HuH-7.5 (cell line): ENCODE measurements around the gene TTC6.

Experiments used
- DNase-seq: peaks from one replicate; pipeline ENCODE4 v3.0.0; 2011; ENCODE audit warnings: low spot score

Gene TTC6

DNA sequence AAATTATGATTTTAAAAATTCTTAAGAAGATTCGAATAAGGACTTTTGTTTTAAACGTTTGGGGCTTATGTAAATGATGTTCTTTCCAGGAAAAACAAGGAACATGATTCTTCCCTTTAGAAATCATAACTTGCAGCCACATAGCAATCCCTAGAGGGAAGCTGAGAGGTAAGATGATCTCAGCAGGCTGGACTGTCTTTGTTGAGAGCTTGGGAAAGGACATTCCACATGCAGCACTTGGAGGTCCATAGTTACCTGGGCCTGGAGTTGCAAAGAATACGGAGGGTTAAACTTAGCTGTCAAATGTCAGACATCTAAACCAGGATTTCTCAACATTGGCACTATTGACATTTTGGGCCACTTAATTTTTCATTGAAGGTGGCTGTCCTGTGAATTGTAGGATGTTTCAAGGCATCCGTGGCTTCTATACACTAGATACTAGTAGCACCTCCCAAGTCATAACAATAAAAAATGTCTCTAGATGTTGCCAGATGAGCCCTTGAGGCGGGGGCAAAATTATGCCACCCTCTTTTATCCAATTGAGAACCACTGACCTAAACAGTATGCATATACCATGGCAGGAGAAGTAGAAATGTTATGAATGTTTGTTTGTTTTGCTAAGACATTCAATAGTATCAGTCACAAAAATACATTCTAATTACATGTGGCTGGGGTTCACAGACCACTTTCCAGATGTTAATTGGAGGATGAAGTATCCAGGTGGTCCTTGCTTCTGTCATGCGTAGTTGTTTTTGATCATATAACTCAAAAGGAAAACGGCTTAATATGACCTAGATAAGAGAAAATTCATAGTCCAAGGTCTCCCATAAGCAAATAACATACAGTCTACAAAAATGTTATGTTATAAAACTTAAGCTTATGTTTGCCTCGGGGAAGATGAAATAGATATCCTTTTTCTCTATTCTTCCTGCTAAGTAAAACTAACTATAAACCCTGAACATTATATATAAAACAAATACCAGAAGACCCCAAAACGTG is 30.5 kb downstream of the TTC6 start:
- DNase-seq: no peak

DNA sequence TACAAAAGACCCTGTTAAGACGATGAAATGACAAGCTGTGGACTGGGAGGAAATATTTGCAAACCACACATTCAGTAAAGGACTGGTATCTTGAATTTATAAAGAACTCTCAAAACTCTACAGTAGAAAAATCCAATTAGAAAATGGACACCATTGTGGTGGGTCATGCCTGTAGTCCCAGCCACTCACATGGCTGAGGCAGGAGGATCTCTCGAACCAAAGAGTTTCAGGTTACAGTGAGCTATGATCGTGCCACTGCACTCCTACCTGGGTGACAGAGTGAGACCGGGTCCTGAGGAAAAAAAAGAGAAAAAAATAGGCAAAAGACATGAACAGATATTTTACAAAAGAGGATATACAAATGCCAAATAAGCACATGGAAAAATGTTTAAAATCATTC is 41.9 kb downstream of the TTC6 start:
- DNase-seq: no peak

DNA sequence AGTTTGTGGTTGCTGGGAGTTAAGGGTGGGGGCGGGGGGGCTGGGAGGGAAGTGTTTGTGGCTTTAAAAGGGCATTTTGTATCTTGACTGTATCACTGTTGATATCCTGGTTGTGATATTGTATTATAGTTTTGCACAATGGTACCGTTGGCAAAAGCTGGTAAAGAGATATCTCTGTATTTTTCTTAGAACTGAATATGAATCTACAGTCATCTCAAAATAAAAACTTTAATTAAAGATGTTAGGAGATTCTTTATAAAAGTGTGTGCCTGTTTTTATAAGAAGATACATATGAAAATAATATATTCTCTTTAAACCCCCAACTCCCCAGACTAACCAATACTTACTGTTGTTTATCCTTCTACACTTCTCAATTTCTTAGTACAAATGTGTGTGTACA is 43.2 kb downstream of the TTC6 start:
- no peak for DNase-seq

DNA sequence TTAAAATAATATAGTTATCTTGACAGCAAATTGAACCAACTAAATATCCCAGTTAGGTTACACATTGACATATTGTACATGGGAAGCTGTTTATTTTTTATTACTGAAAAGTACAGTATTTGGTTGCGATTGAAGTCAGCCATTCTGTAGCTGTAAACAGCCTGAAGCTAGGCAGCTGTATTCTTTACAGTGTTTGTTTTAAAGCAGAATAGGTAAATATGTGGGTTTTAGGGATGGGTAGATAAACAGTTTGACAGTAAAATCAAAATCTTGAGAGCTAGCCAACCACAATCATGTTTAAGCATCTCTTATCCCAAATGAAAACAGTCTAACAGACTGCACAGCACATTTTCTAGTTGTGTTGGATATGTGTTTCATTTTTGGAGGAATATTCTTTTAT is 45.7 kb downstream of the TTC6 start:
- DNase-seq: no peak

DNA sequence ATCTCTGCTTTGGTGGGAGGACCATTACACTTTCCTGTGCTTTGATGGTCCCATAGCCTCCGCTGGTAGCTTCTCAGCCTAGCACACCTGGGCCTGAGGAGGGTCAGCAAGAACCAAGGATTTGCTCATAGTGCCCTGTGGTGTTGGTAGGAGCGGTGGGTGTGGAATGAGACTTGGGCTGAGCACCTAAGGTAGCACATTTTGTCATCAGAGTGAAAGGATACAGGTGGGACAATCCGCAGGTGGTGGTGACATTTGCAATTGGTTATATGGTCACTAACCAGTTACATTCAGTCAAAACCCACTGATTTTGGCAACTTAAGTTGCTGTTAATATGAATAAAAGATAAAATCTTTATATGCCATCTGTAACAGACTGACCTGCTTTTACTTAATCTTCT is 46.7 kb downstream of the TTC6 start:
- DNase-seq: no peak

DNA sequence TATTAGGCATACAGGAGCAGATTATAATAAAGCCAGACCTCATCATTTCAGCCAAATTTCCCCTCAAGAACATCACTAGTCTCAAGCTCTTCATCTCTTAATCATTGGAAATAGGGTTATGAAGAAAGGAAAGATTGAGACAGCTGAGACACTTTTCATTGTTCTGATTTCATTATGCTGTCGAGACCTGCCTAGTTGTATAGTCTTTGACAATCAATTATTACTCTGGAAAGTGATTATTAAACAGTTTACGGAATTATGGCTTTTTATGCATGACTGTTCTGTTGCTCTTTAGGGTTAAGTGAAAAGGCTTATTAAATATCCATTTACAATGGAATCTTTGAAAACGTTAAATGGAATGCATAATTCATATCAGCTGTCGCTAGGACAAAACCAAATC is 48.3 kb downstream of the TTC6 start:
- DNase-seq: no peak
